Mesenchymal stem cell (in vitro differentiated cells and primary cell): ENCODE results near the gene HSPG2.
A peak's percentile ranks its signal among the peaks of the same experiment; 100 is the strongest.

Experiments used
- DNase-seq: peaks from one replicate; pipeline ENCODE4 v3.0.0-alpha.2; 2013
- H2AFZ ChIP-seq: one replicate; pipeline ENCODE4 v1.6.1; 2013; ENCODE audit warnings: low read depth, mild to moderate bottlenecking, control low read depth, inconsistent platforms, low read length, moderate library complexity
- H2AK5ac ChIP-seq: 2 replicates; pipeline ENCODE4 v1.6.1; 2013; ENCODE audit warnings: low read length, moderate library complexity, mild to moderate bottlenecking, inconsistent platforms; ENCODE audit not compliant: severe bottlenecking
- H2BK120ac ChIP-seq: one replicate; pipeline ENCODE4 v1.6.1; 2013; ENCODE audit warnings: low read depth, mild to moderate bottlenecking, inconsistent platforms, low read length, moderate library complexity
- H2BK12ac ChIP-seq, 2 experiments: one replicate each; pipeline ENCODE4 v1.6.1; 2013; ENCODE audit warnings: inconsistent platforms in 2 of 2, low read length in 2 of 2, mild to moderate bottlenecking in 2 of 2, moderate library complexity in 2 of 2, control low read depth in 1 of 2
- H2BK15ac ChIP-seq: one replicate; pipeline ENCODE4 v1.6.1; 2013; ENCODE audit warnings: mild to moderate bottlenecking, low read depth, inconsistent platforms; ENCODE audit not compliant: poor library complexity, severe bottlenecking
- H2BK5ac ChIP-seq: 2 replicates; pipeline ENCODE4 v1.6.1; 2013; ENCODE audit warnings: low read depth, mild to moderate bottlenecking, low read length, control low read depth, inconsistent platforms; ENCODE audit not compliant: poor library complexity, severe bottlenecking
- H3K14ac ChIP-seq, 2 experiments: one replicate each; pipeline ENCODE4 v1.6.1; 2013; ENCODE audit warnings: inconsistent platforms in 2 of 2, low read length in 2 of 2, control low read depth in 1 of 2, mild to moderate bottlenecking in 1 of 2, moderate library complexity in 1 of 2
- H3K18ac ChIP-seq, 2 experiments: one replicate each; pipeline ENCODE4 v1.6.1; 2013; ENCODE audit warnings: inconsistent platforms in 2 of 2, low read length in 2 of 2, control low read depth in 1 of 2, low read depth in 1 of 2, mild to moderate bottlenecking in 1 of 2
- H3K23ac ChIP-seq, 2 experiments: one replicate each; pipeline ENCODE4 v1.6.1; 2013; ENCODE audit warnings: inconsistent platforms in 2 of 2, low read length in 2 of 2, mild to moderate bottlenecking in 2 of 2, moderate library complexity in 2 of 2, control low read depth in 1 of 2
- H3K27ac ChIP-seq: 2 replicates; pipeline ENCODE4 v1.5.1; 2013; ENCODE audit warnings: mild to moderate bottlenecking, moderate library complexity, low read length, control low read depth, inconsistent platforms; ENCODE audit not compliant: poor library complexity, severe bottlenecking
- H3K27me3 ChIP-seq, 2 experiments: 2 replicates each; pipeline versions ENCODE4 v1.6.1 to v1.7.0; 2013; ENCODE audit warnings: low read length in 2 of 2, mild to moderate bottlenecking in 2 of 2, moderate library complexity in 2 of 2, control low read depth in 1 of 2, inconsistent platforms in 1 of 2; ENCODE audit not compliant: control insufficient read depth in 1 of 2, insufficient read depth in 1 of 2
- H3K36me3 ChIP-seq, 2 experiments: 2 replicates each; pipeline versions ENCODE4 v1.6.1 to v1.7.0; 2013; ENCODE audit warnings: low read length in 2 of 2, control low read depth in 1 of 2, inconsistent platforms in 1 of 2, low read depth in 1 of 2, mild to moderate bottlenecking in 1 of 2; ENCODE audit not compliant: insufficient read depth in 2 of 2, control insufficient read depth in 1 of 2
- H3K4ac ChIP-seq, 2 experiments: one replicate each; pipeline ENCODE4 v1.6.1; 2013; ENCODE audit warnings: inconsistent platforms in 2 of 2, low read length in 2 of 2, mild to moderate bottlenecking in 2 of 2, moderate library complexity in 2 of 2, control low read depth in 1 of 2, low read depth in 1 of 2
- H3K4me1 ChIP-seq: 2 replicates; pipeline ENCODE4 v1.6.1; 2013; ENCODE audit warnings: low read depth, low read length, control low read depth; ENCODE audit not compliant: control insufficient read depth, insufficient read depth
- H3K4me2 ChIP-seq: 2 replicates; pipeline ENCODE4 v1.6.1; 2013; ENCODE audit warnings: low read length, mild to moderate bottlenecking, inconsistent platforms; ENCODE audit not compliant: poor library complexity, severe bottlenecking
- H3K4me3 ChIP-seq, 2 experiments: 2 replicates each; pipeline versions ENCODE4 v1.5.1 to v1.7.0; 2013; ENCODE audit warnings: low read length in 2 of 2, mild to moderate bottlenecking in 2 of 2, control low read depth in 1 of 2, low read depth in 1 of 2; ENCODE audit not compliant: insufficient read depth in 1 of 2
- H3K79me1 ChIP-seq: replicated peaks from 2 replicates; pipeline ENCODE4 v1.6.1; 2013; ENCODE audit warnings: mild to moderate bottlenecking, control low read depth, low read length, inconsistent platforms; ENCODE audit not compliant: poor library complexity, severe bottlenecking
- H3K9ac ChIP-seq: 2 replicates; pipeline ENCODE4 v1.7.0; 2013; ENCODE audit warnings: mild to moderate bottlenecking, low read length, moderate library complexity
- H3K9me3 ChIP-seq: 2 replicates; pipeline ENCODE4 v1.7.0; 2013; ENCODE audit warnings: mild to moderate bottlenecking, low read length; ENCODE audit not compliant: control insufficient read depth
- H4K8ac ChIP-seq: one replicate; pipeline ENCODE4 v1.6.1; 2013; ENCODE audit warnings: inconsistent platforms, mild to moderate bottlenecking, low read length, moderate library complexity
- H4K91ac ChIP-seq: one replicate; pipeline ENCODE4 v1.6.1; 2013; ENCODE audit warnings: mild to moderate bottlenecking, low read length, inconsistent platforms
- WGBS: methylation state at CpG from one replicate; pipeline ENCODE4 v1.1.7; 2013; ENCODE audit warnings: mixed read lengths; 5-methylcytosine and 5-hydroxymethylcytosine counted together

The HSPG2 gene

DNA sequence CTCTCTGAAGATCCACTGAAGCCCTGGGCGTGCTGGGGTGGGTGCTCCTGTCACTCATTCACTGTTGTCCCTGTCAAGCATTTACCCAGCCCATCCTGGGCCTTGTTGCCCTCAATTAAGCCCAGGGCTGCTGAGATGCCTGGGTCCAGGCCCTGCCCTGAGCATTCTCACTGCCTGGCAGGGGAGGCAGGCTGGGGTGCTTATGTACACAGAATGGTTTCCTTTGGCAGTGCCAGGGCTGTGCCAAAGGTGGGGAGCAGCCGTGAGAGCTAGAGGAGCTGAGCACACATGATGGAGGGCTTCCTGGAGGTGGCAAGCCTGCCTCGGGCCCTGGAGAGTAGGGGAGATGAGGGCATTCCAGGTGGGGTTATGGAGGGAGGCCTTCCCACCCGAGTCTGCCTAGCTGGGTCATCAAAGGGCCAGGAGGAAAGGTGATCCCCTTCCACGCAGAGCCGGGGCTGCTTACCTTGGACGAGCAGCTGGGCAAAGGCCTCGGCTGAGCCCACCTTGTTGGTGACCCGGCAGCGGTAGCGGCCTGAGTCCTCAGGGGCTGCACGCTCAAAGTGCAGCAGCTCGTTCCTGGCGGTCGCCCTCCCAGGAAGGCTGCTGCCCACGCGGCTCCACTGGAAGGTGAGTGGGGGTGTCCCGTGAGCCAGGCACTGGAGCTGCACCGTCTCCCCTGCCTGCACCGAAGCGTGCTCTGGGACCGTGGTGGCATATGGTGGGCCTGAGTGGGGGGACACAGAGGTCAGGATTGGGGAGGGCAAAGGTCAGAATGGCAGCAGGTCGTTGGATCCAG lies 98.6 kb downstream of the HSPG2 start:
- Histone ChIP-seq H3K27me3 (no peaks in the 10 kb centered on the region), H4K91ac (no peak overlapping the region), H3K36me3 (peaks cover 93% of the 10 kb centered on the region in 2 experiments), H3K9ac (no peak overlapping the region), H2BK120ac (no peak overlapping the region), H3K79me1 (peaks cover 18% of the 10 kb centered on the region), H4K8ac (no peak overlapping the region), H2AK5ac (no peak overlapping the region), H3K9me3 (no peaks in the 10 kb centered on the region), H3K23ac (no peak overlapping the region), H3K4ac (no peak overlapping the region), H3K4me1 (no peaks in the 10 kb centered on the region), H3K14ac (no peak overlapping the region), H2AFZ (no peak overlapping the region), H2BK5ac (no peak overlapping the region), H3K4me3 (no peak overlapping the region), H2BK15ac (no peak overlapping the region), H3K4me2 (no peak overlapping the region), H2BK12ac (no peak overlapping the region), H3K18ac (no peak overlapping the region), H3K27ac (no peak overlapping the region)
- DNase-seq = no peak
- WGBS = 95% methylated on average over 23 of the region's 23 CpGs

DNA sequence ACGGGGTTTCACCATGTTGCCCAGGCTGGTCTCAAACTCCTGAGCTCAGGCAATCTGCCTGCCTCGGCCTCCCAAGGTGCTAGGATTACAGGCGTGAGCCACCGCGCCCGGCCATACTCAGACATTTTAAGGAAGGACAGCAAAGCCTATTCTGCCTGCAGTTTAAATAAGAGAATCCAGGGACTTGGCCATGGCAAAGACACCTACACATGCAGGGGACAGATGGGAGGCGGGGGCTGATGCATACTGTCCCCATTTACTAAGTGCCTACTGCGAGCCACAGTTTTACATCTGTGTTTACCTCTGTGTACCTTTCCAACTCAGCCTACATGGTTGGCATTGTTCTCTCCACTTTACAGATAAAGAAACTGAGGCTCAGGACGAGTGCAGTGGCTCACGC lies 99.6 kb downstream of the HSPG2 start:
- DNase-seq = no peak
- Histone ChIP-seq H4K91ac (no peak overlapping the region), H3K4ac (no peak overlapping the region), H3K27ac (no peak overlapping the region), H2BK12ac (no peak overlapping the region), H4K8ac (no peak overlapping the region), H2AFZ (no peak overlapping the region), H3K14ac (no peak overlapping the region), H3K4me3 (no peak overlapping the region), H2BK5ac (no peak overlapping the region), H3K9ac (no peak overlapping the region), H3K4me2 (no peak overlapping the region), H3K4me1 (no peaks in the 10 kb centered on the region), H3K23ac (no peak overlapping the region), H3K9me3 (no peaks in the 10 kb centered on the region), H3K18ac (no peak overlapping the region), H3K36me3 (peaks cover 93% of the 10 kb centered on the region in 2 experiments), H2AK5ac (no peak overlapping the region), H3K27me3 (no peaks in the 10 kb centered on the region), H2BK15ac (no peak overlapping the region), H2BK120ac (no peak overlapping the region), H3K79me1 (peaks cover 17% of the 10 kb centered on the region)
- 96% methylated on average over 10 of the region's 10 CpGs for WGBS

- Histone ChIP-seq H3K14ac (no peak overlapping the region), H3K9ac (no peak overlapping the region), H4K8ac (peak overlapping the region; percentile 19), H2BK12ac (no peak overlapping the region), H2BK15ac (no peak overlapping the region), H2AFZ (no peak overlapping the region), H3K23ac (no peak overlapping the region), H3K36me3 (peaks cover 93% of the 10 kb centered on the region in 2 experiments), H3K4me1 (no peaks in the 10 kb centered on the region), H4K91ac (no peak overlapping the region), H3K18ac (no peak overlapping the region), H3K4ac (no peak overlapping the region), H3K4me2 (no peak overlapping the region), H3K79me1 (peaks cover 15% of the 10 kb centered on the region), H3K27ac (no peak overlapping the region), H2BK5ac (no peak overlapping the region), H2AK5ac (no peak overlapping the region), H3K27me3 (no peaks in the 10 kb centered on the region), H3K4me3 (no peak overlapping the region), H2BK120ac (no peak overlapping the region), H3K9me3 (no peaks in the 10 kb centered on the region)
- no peak for DNase-seq
- 95% methylated on average over 11 of the region's 13 CpGs for WGBS
These were observed 100.4 kb downstream of the HSPG2 start for GRCh38 chr1:21836729-21837128.

DNA sequence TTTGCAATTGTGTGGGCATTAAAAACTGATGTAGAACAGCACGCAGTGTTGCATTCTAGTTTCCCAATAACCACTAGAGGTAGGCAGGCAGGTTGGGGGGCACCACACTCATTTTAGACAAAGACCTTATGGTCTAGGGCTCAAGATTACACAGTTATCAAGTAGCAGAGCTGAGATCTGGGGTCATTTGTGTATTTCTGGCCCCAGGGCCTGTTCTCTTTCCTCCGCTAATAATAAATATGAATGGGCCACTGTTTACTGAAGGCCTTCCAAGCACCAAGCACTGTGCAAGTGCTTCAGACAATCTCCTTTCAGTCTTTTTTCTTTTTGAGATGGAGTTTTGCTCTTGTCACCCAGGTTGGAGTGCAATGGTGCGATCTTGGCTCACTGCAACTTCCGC lies 101.1 kb downstream of the HSPG2 start:
- 100% methylated on average over 2 of the region's 4 CpGs for WGBS
- Histone ChIP-seq H3K14ac (no peak overlapping the region), H3K9ac (no peak overlapping the region), H3K4me3 (no peak overlapping the region), H4K91ac (no peak overlapping the region), H3K4me1 (peaks cover 2% of the 10 kb centered on the region), H2BK5ac (no peak overlapping the region), H3K9me3 (no peaks in the 10 kb centered on the region), H4K8ac (no peak overlapping the region), H3K18ac (no peak overlapping the region), H3K4me2 (no peak overlapping the region), H3K4ac (no peak overlapping the region), H2AK5ac (no peak overlapping the region), H3K36me3 (peaks cover 93% of the 10 kb centered on the region in 2 experiments), H2BK12ac (no peak overlapping the region), H3K79me1 (peaks cover 16% of the 10 kb centered on the region), H3K27ac (no peak overlapping the region), H3K23ac (no peak overlapping the region), H3K27me3 (no peaks in the 10 kb centered on the region), H2AFZ (no peak overlapping the region), H2BK15ac (no peak overlapping the region), H2BK120ac (no peak overlapping the region)
- no peak for DNase-seq
